Breast epithelium (tissue), 3 donors: ENCODE results near the gene PLD1.

Source experiments
- CTCF ChIP-seq, 3 donors: fragments of 450-650 bp; IDR thresholded peaks; one replicate each; pipeline ENCODE4 v1.5.1; 2016 to 2017; ENCODE audit warnings: antibody characterized with exemption in 3 of 3, mild to moderate bottlenecking in 3 of 3, moderate library complexity in 3 of 3
- POLR2A ChIP-seq: fragments of 450-650 bp; IDR thresholded peaks from one replicate; pipeline ENCODE4 v1.6.1; 2016; ENCODE audit warnings: antibody characterized with exemption, mild to moderate bottlenecking, moderate library complexity
- POLR2AphosphoS5 ChIP-seq, 3 donors: sonication (generic); formaldehyde crosslinking; IDR thresholded peaks; one replicate each; pipeline ENCODE4 v1.6.1; 2017; ENCODE audit warnings: antibody characterized with exemption in 3 of 3

- TF ChIP-seq CTCF (IDR thresholded peaks at IDR 0.05) (no peak), POLR2AphosphoS5 (IDR thresholded peaks at IDR 0.05) (no peak), POLR2A (no peak)
These were observed 126.1 kb downstream of the PLD1 start for GRCh38 chr3:171684221-171684620.
